GM12878 (cell line): Measurements from ENCODE around the gene METAP2. TPM values are rescaled to one million over a fixed set of nuclear protein-coding genes. Genes with fewer than 3 reads are reported as not detected.

Experiments used
- ATAC-seq: fragments of 200-7000 bp; cut with Tn5 transposase; 3 replicates; pipeline ENCODE4 v1.9.1; 2020; ENCODE audit warnings: mild to moderate bottlenecking, moderate library complexity
- BruUV-seq: library from RNA; stranded (reverse); fragments of 400-500 nt; replicated peaks from 2 replicates; lab custom pipeline; 2021; lab: Mats Ljungman, UMichigan
- CTCF ChIA-PET: fragments of 300-600 bp; sonication (Branson Sonifier 250); formaldehyde crosslinking; extraction: SDS; loops from one replicate; lab custom pipeline; 2021; ENCODE audit warnings: inconsistent platforms; lab: Yijun Ruan, JAX
- POLR2A ChIA-PET: fragments of 350-600 bp; formaldehyde crosslinking; extraction: SDS; loops from one replicate; lab custom pipeline; 2021; ENCODE audit warnings: inconsistent platforms; lab: Charles Lee
- RAD21 ChIA-PET: fragments of 300-600 bp; sonication (Branson Sonifier 250); formaldehyde crosslinking; loops from one replicate; lab custom pipeline; 2023; ENCODE audit warnings: antibody characterized with exemption; ENCODE audit not compliant: unreplicated experiment; lab: Charles Lee
- SMC1A ChIA-PET: fragments of 300-600 bp; sonication (Branson Sonifier 250); formaldehyde crosslinking; loops from one replicate; lab custom pipeline; 2023; ENCODE audit not compliant: unreplicated experiment, uncharacterized antibody; lab: Charles Lee
- DNase-seq: peaks from one replicate; pipeline ENCODE4 v3.0.0-alpha.2; 2011; ENCODE audit warnings: low read depth, low spot score
- FAIRE-seq: peaks from 3 replicates; lab custom pipeline; 2011; peaks lifted over from hg19 to GRCh38; lab: Jason Lieb, UNC
- H2AFZ ChIP-seq: 2 replicates; pipeline ENCODE4 v1.6.0; 2011; ENCODE audit warnings: low read depth, low read length, control low read depth; ENCODE audit not compliant: control insufficient read depth
- H3K27ac ChIP-seq: 2 replicates; pipeline ENCODE4 v1.5.1; 2011; ENCODE audit warnings: control low read depth; ENCODE audit not compliant: control insufficient read depth, insufficient read depth
- H3K27me3 ChIP-seq, 2 experiments: replicated peaks in 1 of 2; 2 replicates each; pipeline versions ENCODE4 v1.6.0 to v1.6.1; 2011; ENCODE audit warnings: low read length in 1 of 2; ENCODE audit not compliant: control insufficient read depth in 2 of 2, insufficient read depth in 2 of 2
- H3K36me3 ChIP-seq, 2 experiments: 2 replicates each; pipeline ENCODE4 v1.5.1; 2011; ENCODE audit warnings: low read length in 1 of 2; ENCODE audit not compliant: control insufficient read depth in 2 of 2, insufficient read depth in 2 of 2
- H3K4me1 ChIP-seq: 2 replicates; pipeline ENCODE4 v1.6.1; 2011; ENCODE audit warnings: mild to moderate bottlenecking, low read length, moderate library complexity, mixed read lengths; ENCODE audit not compliant: control insufficient read depth, insufficient read depth
- H3K4me2 ChIP-seq: 2 replicates; pipeline ENCODE4 v1.6.0; 2011; ENCODE audit warnings: control low read depth; ENCODE audit not compliant: control insufficient read depth, insufficient read depth
- H3K4me3 ChIP-seq: fragments of 200-600 bp; sonication (generic); 2 replicates; pipeline ENCODE4 v1.5.1; 2016
- H3K79me2 ChIP-seq: 2 replicates; pipeline ENCODE4 v1.6.0; 2011; ENCODE audit warnings: low read length; ENCODE audit not compliant: control insufficient read depth, insufficient read depth
- H3K9ac ChIP-seq: 2 replicates; pipeline ENCODE4 v1.8.0; 2011; ENCODE audit warnings: low read length, control low read depth, mixed read lengths; ENCODE audit not compliant: control insufficient read depth, insufficient read depth
- H3K9me3 ChIP-seq: replicated peaks from 3 replicates; pipeline ENCODE4 v1.5.1; 2011; ENCODE audit warnings: mild to moderate bottlenecking, low read length; ENCODE audit not compliant: control insufficient read depth, insufficient read depth
- H4K20me1 ChIP-seq: 2 replicates; pipeline ENCODE4 v1.6.0; 2011; ENCODE audit not compliant: control insufficient read depth, insufficient read depth
- BHLHE40 ChIP-seq, 2 experiments: fragments of 450-650 bp in 1 of 2; IDR thresholded peaks; 2 replicates each; pipeline ENCODE4 v1.6.1; 2011 to 2017; ENCODE audit warnings: low read depth in 2 of 2, borderline replicate concordance in 1 of 2, improper control_type of control experiment in 1 of 2, low read length in 1 of 2, mild to moderate bottlenecking in 1 of 2
- DPF2 ChIP-seq: fragments of 450-650 bp; IDR thresholded peaks from 2 replicates; pipeline ENCODE4 v1.6.1; 2017; ENCODE audit warnings: mild to moderate bottlenecking
- E2F8 ChIP-seq: fragments of 450-650 bp; IDR thresholded peaks from 2 replicates; pipeline ENCODE4 v1.6.1; 2018; ENCODE audit warnings: mild to moderate bottlenecking, low read depth, moderate library complexity; ENCODE audit not compliant: partially characterized antibody
- EGR1 ChIP-seq, 2 experiments: IDR thresholded peaks; 1 replicate in 1 of 2; 2 replicates in 1 of 2; pipeline ENCODE4 v1.6.1; 2011 to 2012; ENCODE audit warnings: low read depth in 2 of 2, low read length in 2 of 2, borderline replicate concordance in 1 of 2, mild to moderate bottlenecking in 1 of 2, moderate library complexity in 1 of 2
- MLLT1 ChIP-seq: fragments of 450-650 bp; IDR thresholded peaks from 2 replicates; pipeline ENCODE4 v1.6.1; 2016; ENCODE audit warnings: mild to moderate bottlenecking
- POU2F2 ChIP-seq: IDR thresholded peaks from 3 replicates; pipeline ENCODE4 v1.6.1; 2011; ENCODE audit warnings: low read depth, mild to moderate bottlenecking, low read length, borderline replicate concordance
- RCOR1 ChIP-seq: conservative IDR thresholded peaks from 2 replicates; pipeline ENCODE4 v1.6.1; 2012; ENCODE audit warnings: low read depth, low read length, improper control_type of control experiment
- RUNX3 ChIP-seq: IDR thresholded peaks from 2 replicates; pipeline ENCODE4 v1.6.1; 2012; ENCODE audit warnings: low read length, inconsistent platforms
- SIN3A ChIP-seq: IDR thresholded peaks from 2 replicates; pipeline ENCODE4 v1.6.1; 2012; ENCODE audit warnings: low read depth, low read length, improper control_type of control experiment
- SKIL ChIP-seq: fragments of 450-650 bp; IDR thresholded peaks from 2 replicates; pipeline ENCODE4 v1.6.1; 2017; ENCODE audit warnings: mild to moderate bottlenecking, low read depth, inconsistent platforms; ENCODE audit not compliant: poor library complexity, severe bottlenecking
- ZBTB11 ChIP-seq: fragments of 450-650 bp; formaldehyde crosslinking; IDR thresholded peaks from 2 replicates; pipeline ENCODE4 v1.5.0; 2022; ENCODE audit warnings: mild to moderate bottlenecking, missing genetic modification characterization
- ZNF24 ChIP-seq: fragments of 450-650 bp; IDR thresholded peaks from 2 replicates; pipeline ENCODE4 v1.6.1; 2017; ENCODE audit warnings: antibody characterized with exemption, mild to moderate bottlenecking
- ZZZ3 ChIP-seq: IDR thresholded peaks from 2 replicates; pipeline ENCODE4 v1.6.1; 2011; ENCODE audit warnings: low read depth; ENCODE audit not compliant: control insufficient read depth, insufficient read length
- whole genome bisulfite sequencing: methylation state at CpG from one replicate; pipeline ENCODE4 v1.1.6; 2016; ENCODE audit warnings: low lambda C conversion rate; ENCODE audit not compliant: insufficient replicate concordance, insufficient coverage; ENCODE audit errors: missing lambda C conversion rate; 5-methylcytosine and 5-hydroxymethylcytosine counted together
- in situ Hi-C: fragments of 300-500 bp; cut with MboI; formaldehyde crosslinking; loops from 9 replicates; pipeline ENCODE4 v1.14.3; 2018; ENCODE audit warnings: mixed read lengths
- intact Hi-C: fragments of 100-400 bp; cut with micrococcal nuclease; formaldehyde crosslinking; loops from one replicate; pipeline ENCODE4 v1.14.2; 2022; ENCODE audit not compliant: unreplicated experiment
- polyA plus RNA-seq, 11 experiments: library from polyadenylated mRNA; depleted of rRNA in 4 of 11; unstranded in 6 of 11; stranded (reverse) in 5 of 11; fragments of >200 nt; fragmentation: Nextera tagmentation in 4 of 11; fragmentation: Illumina TruSeq in 1 of 11; extraction: Ambion mirVana in 4 of 11; extraction: Trizol in 1 of 11; gene quantifications; 1 replicate in 1 of 11; 2 replicates in 10 of 11; pipeline versions ENCODE4 v1.2.1 to v1.2.3, GENCODE V29; 2011 to 2016; ENCODE audit warnings: inconsistent platforms in 2 of 11, missing spikeins in 2 of 11, low read depth in 1 of 11
- total RNA-seq, 4 experiments: library from RNA; depleted of rRNA in 3 of 4; stranded (reverse); fragments of >200 nt in 3 of 4; fragmentation: Illumina TruSeq in 1 of 4; extraction: Trizol in 1 of 4; gene quantifications; 2 replicates each; pipeline versions ENCODE4 v1.2.1 to v1.2.3, GENCODE V29; 2013 to 2021

METAP2 gene
- total and polyA plus RNA-seq, 10 of the 15 experiments (the other 5 are each of a cell fraction or from before 2014, with no cell fraction given), result 50.7 to 132 (median 73.9) TPM

- ChIA-PET RAD21 (interaction anchor here (0.6 kb wide), 1 partner anchor 20 kb away, joined by 3 read pairs; no protein-coding TSS in a partner anchor), SMC1A (interaction anchor here (0.6 to 1.8 kb wide), 5 partner anchors 12 to 238 kb away, joined by 3 to 5 read pairs (median 3); no protein-coding TSS in a partner anchor), POLR2A (no interaction called here), CTCF (interaction anchor here (0.7 kb wide), 1 partner anchor 1600 kb away, joined by 3 read pairs; no protein-coding TSS in a partner anchor)
- Histone ChIP-seq H3K4me2 (no peak overlapping the region), H3K4me1 (no peaks in the 10 kb centered on the region), H3K36me3 (no peaks in the 10 kb centered on the region), H3K9me3 (peaks cover under 1% of the 10 kb centered on the region; the same call in 2 of the 3 replicates), H3K79me2 (no peaks in the 10 kb centered on the region), H3K27me3 (peaks cover 0 to 3% of the 10 kb centered on the region in 2 experiments; a peak in 2 of 4 replicates), H2AFZ (no peak overlapping the region), H3K9ac (no peak overlapping the region), H4K20me1 (no peaks in the 10 kb centered on the region), H3K27ac (no peak overlapping the region), H3K4me3 (no peak overlapping the region)
- intact Hi-C loops, result no loop called here
- in situ Hi-C loops, result no loop called here
- no peak for DNase-seq
- ATAC-seq, result no peak
- no TSS peak for BruUV-seq
- WGBS, result 35% methylated on average over 4 of the region's 4 CpGs
- no peak for FAIRE-seq
- TF ChIP-seq MLLT1, result no peak
- TF ChIP-seq RUNX3, result no peak
- no peak for TF ChIP-seq ZNF24
- TF ChIP-seq ZBTB11 (CRISPR knock-in tag), result no peak
- no peak for TF ChIP-seq DPF2
- no peak for TF ChIP-seq POU2F2
- TF ChIP-seq BHLHE40 (IDR thresholded peaks at IDR 0.05; ENCODE audit: borderline replicate concordance in 1 of 2, low read depth in 2 of 2, low read length in 1 of 2), result no peak
- no peak for TF ChIP-seq RCOR1
- TF ChIP-seq SIN3A, result no peak
- TF ChIP-seq ZZZ3, result no peak
- TF ChIP-seq SKIL, result no peak
- no peak for TF ChIP-seq E2F8
- no peak for TF ChIP-seq EGR1 (IDR thresholded peaks at IDR 0.05; ENCODE audit: borderline replicate concordance in 1 of 2, low read depth in 2 of 2, low read length in 2 of 2)
Measured at GRCh38 chr12:95554532-95555071, 80.7 kb downstream of the METAP2 start.
